GM18907 (cell line): ENCODE measurements around the gene PPP1R15B.

Source experiments
- ATAC-seq: cut with Tn5 transposase; IDR thresholded peaks from one replicate; pipeline ENCODE4 v1.9.1; 2021; ENCODE audit warnings: mild to moderate bottlenecking, moderate library complexity; ENCODE audit not compliant: unreplicated experiment

PPP1R15B gene

DNA sequence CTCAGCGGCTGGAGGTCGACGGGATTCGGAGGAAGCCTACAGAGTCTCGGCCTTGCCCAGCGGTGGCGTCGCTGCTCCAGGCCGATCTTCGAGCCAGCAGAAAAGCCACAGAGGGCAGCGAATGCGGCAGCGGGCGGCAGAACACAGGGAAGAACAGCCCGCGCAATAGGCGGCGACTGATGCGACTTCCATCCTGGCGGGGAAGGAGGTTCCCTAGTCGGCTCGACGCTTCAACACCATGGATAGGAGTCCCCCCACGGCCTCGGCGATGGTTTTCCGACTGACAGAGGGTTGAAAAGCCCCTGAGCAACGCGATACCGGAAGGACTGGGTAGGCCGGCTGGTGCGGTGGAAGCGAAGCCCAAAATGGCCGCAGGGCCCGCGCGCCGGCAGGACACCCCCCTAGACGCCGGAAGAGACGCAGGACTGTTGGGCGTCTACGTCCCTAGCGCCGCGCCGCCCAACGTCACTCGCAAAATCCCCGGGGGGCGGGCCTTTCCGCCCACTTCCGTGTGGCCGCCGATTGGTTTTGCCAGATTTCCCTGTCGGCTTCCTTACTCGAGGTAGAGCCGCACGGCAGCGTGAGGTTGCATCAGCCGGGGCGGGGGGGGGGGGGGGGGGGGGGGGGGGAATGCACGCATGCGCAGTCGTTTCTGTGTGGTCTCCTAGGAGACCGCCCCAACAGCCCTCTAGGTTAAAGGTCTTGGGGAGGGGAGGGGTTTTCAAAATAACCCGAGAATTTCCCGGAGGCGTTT, at the start of gene PPP1R15B:
PPP1R15B (minus strand) TSS at position 367 of the 754 bp plus-strand sequence. CDS start 406 bp downstream, outside the sequence.
- peak; percentile 92 for ATAC-seq

DNA sequence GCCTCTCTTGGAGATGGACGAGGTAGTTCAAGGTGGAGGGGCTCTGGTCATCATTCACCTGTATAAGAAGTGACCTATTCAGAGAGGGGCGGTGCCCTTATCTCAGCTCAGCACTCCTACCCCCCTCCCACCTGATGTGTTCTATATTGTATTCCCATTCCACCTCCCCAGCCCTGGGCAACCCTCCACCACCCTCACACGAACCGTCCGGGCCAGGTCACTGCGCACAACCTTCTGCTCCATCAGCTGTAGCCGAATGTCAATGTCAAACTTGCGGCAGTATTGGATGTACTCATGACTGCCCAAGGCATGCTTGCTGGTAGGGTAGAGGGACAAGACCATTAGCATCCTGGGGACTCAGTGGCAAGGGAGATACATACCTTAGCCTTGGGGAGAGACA, 48.7 kb upstream of the PPP1R15B start:
- no peak for ATAC-seq

DNA sequence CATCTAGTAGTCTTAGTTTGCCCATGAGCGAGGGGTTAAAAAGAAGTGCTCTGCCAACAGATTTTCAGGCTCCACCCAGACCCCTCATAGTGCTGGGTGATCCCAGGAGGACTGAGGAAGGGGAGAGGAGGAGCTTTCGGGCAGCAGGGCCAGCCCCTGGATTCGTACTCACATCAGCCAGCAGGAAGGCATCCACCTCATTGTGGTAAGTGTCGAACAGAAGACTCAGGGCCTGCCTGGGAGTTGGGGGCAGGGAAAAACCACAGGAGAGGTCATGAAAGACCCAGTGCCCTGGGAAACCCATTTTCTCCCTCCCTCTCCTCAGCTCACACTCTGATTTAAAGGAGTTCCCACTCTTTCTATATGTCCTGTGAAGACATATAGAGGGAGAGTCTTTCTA, 48.1 kb upstream of the PPP1R15B start:
- no peak for ATAC-seq

DNA sequence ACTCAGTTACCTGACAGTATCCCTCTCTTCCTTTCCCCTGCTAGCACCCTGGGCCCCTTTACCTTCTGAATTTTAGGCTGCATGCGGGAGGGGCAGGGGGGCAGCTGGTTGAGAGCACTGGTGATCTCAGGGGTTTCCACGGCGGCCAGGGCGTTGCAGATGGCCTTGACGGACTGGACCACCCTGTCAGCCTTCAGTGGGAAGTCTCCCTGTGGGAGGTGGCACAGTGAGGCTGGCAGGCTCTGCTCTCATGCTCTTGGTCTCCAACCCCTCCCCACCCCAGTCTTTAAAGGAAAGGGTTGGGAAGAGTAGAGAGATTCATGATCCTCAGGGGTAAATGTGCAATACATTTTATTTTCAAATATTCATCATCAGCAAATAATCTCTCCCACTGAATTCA, 46.0 kb upstream of the PPP1R15B start:
- ATAC-seq: no peak

DNA sequence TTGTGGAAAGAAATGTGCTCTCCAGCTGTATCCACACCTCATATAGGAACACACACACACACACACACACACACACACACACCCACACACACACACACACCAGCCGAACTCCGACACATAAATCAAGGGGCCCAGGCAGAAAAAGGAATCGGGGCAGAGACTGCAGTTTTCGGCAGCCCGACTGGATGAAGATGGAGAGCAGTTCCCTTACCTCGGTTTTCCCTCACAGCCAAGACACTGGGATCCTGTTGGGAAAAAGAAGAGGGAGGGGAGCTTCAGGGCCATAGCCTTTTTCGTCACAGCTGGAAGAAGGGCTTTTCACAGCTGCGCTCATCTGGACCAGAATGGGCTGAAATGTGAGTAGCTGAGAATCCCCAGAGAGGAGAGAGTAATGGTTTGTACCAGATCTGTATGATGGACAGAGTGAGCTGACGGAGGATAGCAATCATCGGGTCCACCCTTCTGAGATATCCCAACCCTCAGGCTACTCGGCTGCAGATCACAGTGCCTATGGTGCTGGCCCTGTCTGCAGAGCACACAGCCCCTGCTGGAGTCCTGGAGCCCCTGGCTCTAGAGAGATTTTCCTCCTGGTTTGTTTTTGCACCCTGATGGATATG, 45.3 kb upstream of the PPP1R15B start:
- no peak for ATAC-seq

DNA sequence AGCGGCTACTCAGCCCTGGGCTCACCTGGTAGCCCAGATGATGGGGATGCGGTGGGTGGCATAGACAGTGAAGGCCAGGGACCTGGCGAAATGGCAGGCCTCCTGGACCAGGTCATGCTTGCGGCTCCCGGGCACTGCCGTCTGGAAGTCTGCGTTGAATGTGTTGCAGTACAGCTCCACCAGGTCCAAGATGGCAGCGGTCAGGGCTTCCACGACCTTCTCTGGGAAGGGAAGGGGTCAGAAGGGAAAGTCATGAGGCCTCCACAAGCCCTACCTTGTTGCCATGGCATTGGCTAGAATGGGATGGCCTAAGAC, 44.2 kb upstream of the PPP1R15B start:
- ATAC-seq: no peak

DNA sequence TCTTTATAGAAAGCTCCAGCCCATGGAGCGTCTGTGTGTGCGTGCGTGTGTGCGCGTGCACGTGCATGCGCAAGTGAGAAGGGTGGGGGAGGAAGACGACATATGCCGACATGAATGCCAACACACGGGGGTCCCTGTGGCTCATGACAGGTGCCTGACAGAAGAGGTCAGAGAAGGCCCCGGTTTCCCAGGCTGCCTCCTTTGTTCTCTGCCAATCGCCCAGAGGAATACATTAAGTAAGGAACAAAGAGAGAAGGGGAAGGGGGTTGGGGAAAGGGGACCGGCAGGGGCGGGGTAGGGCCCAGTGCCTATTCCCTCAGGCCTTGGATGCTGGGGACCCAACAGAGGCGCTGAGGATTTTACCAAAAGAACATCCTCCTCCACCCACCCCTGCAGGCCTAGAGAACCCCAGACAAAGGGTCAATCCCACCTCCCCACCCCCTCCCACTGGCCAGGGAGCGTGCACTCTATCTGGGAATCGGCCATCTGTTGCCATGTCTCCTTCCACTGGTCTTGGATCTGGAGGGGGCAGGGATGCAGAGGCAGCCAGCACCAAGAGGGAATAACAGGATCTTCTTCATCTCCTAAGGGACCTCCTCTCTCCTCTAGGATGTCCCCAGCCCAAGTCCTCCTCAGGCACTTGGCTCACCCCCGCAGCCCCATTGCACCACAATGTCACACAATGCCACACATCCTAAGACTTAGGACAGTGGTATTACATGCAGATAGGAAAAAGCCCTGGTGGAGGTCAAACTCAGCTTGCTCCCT, 43.6 kb upstream of the PPP1R15B start:
- no peak for ATAC-seq

DNA sequence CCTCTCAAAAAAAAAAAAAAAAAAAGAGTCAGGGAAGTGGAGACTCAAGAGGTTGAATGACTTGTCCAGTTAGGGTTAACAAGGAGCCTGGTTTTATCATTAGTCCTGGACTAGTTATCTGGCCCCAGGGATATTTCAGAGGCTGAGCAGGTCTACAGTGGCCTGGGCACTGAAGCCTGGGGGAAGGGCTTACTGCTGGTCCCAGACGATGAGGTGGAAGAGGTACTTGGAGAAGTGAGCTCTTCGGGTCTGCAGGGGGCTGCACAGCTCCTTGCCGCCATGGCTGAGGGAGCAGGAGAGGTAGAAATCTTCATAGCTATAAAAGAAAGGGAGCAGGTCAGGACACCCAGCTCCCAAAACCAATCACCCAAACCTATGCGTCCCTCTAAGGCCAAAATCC, 42.9 kb upstream of the PPP1R15B start:
- no peak for ATAC-seq

DNA sequence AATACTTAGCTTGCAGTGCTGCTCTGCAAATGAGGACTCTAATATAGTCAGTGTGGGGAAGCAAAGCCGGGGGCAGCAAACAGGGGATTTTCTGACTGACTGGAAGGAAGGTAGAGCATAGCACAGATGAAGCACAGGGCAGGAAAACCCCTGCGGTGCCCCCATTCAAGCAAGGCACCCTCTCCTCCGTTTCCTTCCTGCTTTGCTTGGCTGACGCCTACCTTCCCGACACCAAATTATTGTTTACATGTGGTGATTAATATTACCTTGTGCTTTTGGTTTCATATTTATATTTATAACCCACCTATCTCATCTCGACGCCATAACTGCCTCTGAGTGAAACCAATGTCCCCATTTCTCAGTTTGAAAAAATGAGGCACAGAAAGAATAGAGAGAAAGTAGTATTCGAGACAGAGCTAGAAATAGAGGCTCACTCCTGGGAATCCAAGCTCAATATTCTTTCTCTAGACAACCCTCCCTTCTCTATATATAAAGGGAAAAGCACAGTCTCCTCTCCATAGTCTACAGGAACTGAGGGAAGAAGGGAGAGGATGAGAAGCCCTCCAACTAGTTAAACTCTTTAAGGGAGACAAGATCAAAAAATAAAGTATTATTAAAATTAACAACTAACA, 41.6 kb upstream of the PPP1R15B start:
- peak; percentile 82 for ATAC-seq

DNA sequence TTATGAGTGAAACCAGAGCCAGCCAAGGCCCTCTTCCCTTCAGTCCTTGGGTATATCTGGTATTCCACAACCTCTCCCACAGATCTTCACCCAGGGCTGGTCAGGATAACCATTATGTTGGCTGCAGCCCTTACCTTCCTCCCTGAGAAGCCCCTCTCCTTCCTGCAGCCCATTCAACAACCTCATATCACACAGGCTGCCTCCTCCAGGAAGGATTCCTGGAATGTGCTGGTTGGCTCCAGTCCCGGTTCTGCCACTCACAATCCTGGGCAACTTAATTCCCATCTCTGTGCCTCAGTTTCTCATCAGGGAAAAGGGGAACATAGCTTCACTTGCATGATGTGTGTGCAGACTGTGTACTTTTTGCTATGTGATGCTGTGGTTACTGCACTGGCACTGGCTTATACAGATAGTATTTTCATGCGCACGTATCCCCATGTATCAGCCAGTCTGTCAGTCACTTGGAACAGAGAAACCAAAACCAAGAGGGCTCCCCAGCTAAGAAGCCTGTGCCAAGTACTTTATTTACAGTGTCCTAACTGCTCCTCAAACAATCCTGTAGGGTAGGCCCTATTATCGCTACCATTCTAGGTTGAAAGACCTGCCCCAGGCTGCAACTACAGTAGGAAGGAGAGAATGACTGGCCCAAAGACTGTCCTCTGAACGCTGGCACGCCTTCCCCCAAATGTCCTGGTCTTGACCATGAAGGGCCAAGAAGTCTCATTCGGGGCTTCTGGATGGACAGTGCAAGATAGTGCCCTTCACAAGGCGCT, 39.9 kb upstream of the PPP1R15B start:
- ATAC-seq: no peak

DNA sequence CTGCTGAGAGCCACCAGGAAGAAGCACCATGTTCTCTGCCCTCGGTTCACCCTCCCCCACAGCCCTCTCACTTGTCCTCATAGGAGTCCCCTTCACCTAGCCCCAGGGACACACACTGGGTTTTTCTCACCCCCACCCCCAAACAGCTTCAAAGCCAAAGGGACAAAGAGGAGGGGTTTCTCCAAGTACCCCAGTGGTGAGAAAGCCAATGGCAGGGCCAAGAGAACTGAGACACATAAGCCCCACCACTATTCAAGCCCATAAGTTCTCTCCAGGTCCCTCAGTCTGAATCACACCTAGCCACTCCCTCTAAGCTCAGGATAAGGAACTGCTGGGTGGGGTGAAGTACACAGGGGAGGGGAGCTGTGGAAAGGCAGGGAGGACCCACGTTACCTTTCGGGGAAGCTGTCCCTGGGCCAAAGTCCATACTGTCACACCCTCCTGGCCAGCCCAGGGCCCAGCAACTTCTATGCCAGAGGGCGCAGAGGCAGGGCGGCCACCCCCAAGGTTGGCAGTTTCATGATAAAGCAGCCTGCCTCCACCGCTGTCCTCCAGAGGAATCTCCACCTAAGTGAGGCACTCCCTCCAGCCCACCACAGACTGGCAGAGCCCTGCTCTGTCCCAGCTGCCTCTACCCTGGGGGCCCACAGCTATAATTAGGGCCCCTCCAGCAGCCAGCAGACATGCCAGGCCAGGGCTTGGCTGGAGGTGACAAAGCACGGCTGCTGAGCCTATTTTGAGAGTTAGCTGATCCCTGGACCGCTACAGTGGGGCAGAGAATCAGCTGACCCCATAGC, 39.0 kb upstream of the PPP1R15B start:
- ATAC-seq: no peak

DNA sequence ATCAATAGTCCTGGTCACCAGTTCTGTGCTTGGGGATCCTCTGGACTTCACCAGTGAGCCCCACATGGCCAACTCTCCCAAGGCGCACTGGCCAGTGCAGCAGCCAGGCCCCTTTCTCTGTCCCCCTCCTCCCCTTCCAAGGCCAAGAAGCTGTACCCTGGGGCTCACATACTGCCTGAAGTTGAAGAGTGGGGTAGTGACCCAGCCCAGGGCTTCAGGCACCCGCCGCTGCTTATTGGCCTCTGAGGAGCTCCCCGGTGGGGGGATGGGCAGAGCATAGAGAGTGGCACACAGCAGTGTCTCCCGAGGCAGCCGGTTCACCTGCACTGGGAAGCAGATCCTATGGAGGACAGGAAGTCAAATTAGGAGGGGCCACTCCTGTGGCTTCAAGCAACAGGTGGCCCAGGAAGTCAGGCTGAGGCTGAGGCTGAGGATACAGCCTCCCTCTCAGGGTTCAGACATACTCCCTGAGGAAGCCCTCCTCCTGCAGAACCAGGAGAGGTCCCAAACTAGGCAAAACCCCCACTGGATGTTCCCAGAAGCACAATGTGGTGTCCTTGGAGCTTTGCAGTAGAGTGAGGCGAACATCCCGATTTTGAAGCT, 38.2 kb upstream of the PPP1R15B start:
- ATAC-seq: no peak

DNA sequence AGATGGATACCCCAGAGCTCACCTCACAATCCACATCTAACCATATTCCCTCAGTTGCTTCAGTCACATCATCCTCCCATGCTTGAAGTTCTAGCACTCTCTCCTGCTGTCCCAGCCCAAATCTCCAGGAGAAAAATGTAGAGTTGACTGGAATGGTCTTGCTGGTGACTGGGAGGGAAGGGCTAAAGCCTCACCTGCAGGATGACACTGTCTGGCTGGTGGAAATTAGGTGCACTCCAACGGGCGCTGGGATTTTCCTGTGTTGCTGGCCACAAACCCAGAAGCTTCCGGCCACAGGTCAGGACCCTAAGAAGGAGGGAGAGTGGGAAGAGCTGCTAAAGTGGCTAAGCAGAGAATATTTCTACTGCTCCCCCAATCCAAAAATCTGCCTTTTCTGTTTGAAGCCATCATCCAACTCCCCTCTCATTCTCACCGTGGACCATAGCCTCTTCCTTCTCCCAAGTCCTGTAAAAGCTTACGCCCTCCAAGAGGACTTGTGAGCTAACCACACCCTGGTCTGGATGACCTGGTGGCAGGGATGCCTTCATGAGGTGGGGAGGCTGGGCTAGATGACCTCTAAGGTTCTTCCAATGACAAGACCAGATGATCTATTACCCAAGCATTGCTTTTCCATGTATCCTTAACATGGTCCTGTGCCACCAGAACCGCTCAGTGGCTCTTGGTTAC, 37.5 kb upstream of the PPP1R15B start:
- no peak for ATAC-seq

DNA sequence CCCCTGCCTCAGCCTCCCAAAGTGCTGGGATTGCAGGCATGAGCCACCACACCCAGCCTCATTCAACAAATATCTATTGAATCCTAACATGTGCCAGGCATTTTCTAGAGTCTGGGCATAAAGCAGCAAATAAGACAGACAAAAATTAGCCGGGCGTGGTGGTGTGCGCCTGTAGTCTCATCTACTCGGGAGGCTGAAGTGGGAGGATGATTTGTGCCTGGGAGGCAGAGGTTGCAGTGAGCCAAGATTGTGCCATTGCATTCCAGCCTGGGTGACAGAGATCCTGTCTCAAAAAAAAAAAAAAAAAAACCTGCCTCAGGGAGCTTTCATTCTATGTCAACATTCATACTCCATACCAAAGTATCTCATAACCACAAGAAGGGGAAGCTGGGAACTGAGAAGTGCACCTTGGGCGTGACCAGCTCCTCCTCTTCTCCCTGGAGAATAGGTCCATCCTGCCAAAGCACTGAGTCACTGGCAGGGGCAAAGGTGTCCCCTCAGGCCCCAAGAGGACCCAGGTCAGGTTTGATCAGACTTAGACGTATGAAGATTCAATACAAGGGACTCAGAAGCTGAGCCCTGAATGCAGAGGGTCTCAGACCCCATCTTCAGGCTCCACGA, 36.8 kb upstream of the PPP1R15B start:
- no peak for ATAC-seq

DNA sequence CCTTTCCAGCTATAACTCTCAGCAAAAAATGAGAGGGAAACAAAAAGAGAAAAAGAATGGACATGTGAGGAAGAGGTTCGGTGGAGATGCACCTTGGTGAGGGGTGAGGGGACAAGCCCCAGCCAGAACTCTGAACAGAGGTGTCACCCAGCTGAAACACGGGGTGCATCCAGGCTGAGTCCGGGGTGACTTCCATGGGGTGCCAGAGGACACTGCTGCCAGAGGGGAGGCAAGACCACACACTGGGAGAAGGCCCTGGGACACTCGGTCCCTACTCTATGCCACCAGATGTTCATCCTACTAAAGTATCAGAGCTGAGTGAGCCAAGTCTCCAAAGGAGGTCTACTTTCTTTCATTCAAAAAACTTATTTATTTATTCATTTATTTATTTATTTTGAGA, 36.1 kb upstream of the PPP1R15B start:
- ATAC-seq: no peak

DNA sequence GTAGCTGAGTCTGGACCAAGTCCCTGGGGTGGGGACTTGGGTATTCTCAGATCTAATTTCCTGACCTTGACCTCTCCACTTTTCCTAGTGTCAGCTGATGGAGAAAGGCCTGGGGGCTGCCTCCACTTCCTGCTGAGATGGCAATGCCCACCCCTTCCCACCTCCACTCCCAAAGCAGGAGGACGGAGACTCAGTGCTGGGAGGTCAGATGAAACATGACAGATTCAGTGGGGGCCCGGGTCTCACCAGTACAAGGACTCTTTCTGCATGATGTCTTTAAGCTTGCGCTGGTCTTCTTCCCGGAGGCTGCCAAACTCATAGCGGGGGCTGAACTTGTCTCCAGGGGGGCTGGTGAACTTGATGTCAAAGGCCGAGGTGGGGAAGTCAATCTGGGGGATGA, 35.6 kb upstream of the PPP1R15B start:
- no peak for ATAC-seq

DNA sequence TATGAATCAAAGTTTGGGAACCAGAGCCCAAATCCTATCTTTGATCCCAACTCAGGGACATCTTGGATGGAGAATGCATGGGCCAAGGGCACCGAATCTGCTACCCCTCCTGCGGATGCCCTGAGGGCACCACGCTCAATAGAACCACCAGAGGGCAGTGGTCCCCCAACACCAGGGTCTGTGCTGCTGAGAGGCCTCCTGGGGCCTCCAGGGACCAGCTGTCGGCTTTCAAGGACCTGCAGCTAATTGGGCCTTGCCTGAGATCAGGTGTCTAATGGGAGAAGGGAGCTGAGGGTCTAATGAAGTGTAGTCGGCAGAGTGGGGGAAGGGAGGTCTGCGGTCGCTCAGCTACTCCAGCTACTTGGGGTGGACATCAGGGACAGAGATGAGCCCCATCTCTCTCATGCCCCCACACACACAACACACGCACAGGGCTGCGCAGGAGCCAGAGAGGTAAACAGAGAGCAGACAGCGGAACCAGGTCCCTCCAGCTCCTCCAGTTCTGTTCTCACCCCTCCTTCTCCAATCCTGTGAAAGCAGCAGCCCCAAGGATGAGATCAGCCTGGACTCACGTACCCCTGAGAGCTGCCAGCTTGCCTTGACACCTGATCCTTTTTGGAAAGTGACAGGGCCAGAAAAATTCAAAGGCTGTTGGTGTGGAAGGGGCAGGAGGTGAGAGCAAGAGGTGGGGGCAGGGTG, 34.9 kb upstream of the PPP1R15B start:
- peak; percentile 71 for ATAC-seq

DNA sequence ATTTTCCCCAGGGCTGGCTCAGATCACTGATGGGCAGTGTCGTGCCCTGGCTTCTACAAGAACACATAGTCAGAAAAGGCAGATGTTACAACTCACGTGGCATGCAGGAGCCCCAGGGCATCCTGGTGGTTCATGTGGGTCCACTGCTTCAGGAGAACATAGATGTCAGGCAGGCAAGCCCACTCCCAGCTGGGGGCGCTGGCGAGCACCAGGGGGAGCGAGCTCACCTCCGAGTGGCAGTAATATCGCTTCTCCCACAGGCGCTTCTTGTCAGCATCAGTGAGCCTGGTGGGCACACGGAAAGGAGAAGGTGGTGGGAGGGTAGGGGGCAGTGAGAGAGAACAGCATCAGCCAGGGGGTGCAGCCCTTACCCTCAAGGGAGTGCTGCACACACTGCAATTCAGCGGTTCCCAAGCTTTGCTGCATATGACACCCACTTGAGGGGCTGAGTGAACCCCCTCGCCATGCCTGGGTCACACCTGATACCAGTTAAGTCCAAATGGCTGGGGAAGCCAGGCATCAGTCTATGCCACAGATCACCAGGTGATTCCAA, 34.3 kb upstream of the PPP1R15B start:
- ATAC-seq: peak; percentile 5
